ENCODE measurements around the gene EMP2.

The EMP2 gene

GRCh38 chr16:10520869-10521578 is 59.4 kb downstream of the EMP2 start:
- TF ChIP-seq CTCF (IDR thresholded peaks at IDR 0.05; ENCODE audit: control insufficient read depth, insufficient read depth, low read depth, low read length, missing control alignments): no peak
- DNase-seq (ENCODE audit: low read depth): no peak
- no peak overlapping the region for H3K4me3 ChIP-seq (ENCODE audit: control insufficient read depth, low read depth, low read length)

- no peak overlapping the region for H3K4me3 ChIP-seq (ENCODE audit: control insufficient read depth, low read depth, low read length)
- DNase-seq (ENCODE audit: low read depth): no peak
- TF ChIP-seq CTCF (IDR thresholded peaks at IDR 0.05; ENCODE audit: control insufficient read depth, insufficient read depth, low read depth, low read length, missing control alignments): no peak
These were observed 60.2 kb downstream of the EMP2 start for GRCh38 chr16:10519929-10520868.

- no peak for DNase-seq (ENCODE audit: low read depth)
- TF ChIP-seq CTCF (IDR thresholded peaks at IDR 0.05; ENCODE audit: control insufficient read depth, insufficient read depth, low read depth, low read length, missing control alignments): no peak
These were observed 61.1 kb downstream of the EMP2 start for GRCh38 chr16:10519297-10519696.

GRCh38 chr16:10518479-10519041 is 61.8 kb downstream of the EMP2 start:
- no peak overlapping the region for H3K4me3 ChIP-seq (ENCODE audit: control insufficient read depth, low read depth, low read length)
- no peak for DNase-seq (ENCODE audit: low read depth)
- no peak for TF ChIP-seq CTCF (IDR thresholded peaks at IDR 0.05; ENCODE audit: control insufficient read depth, insufficient read depth, low read depth, low read length, missing control alignments)

More at GRCh38 chr16:10519297-10519696, 61.1 kb downstream of the EMP2 start:
- H3K4me3 ChIP-seq (ENCODE audit: control insufficient read depth, low read depth, low read length): no peak overlapping the region

GRCh38 chr16:10517868-10518267 is 62.5 kb downstream of the EMP2 start:
- TF ChIP-seq CTCF (IDR thresholded peaks at IDR 0.05; ENCODE audit: control insufficient read depth, insufficient read depth, low read depth, low read length, missing control alignments): no peak
- no peak for DNase-seq (ENCODE audit: low read depth)

GRCh38 chr16:10514369-10515055 is 65.9 kb downstream of the EMP2 start:
- H3K4me3 ChIP-seq (ENCODE audit: control insufficient read depth, low read depth, low read length): no peak overlapping the region
- peak; percentile 51 for DNase-seq (ENCODE audit: low read depth)
- peak; percentile 58 for TF ChIP-seq CTCF (IDR thresholded peaks at IDR 0.05; ENCODE audit: control insufficient read depth, insufficient read depth, low read depth, low read length, missing control alignments)

More at GRCh38 chr16:10517868-10518267, 62.5 kb downstream of the EMP2 start:
- H3K4me3 ChIP-seq (ENCODE audit: control insufficient read depth, low read depth, low read length): no peak overlapping the region
